IPS DF 4.7 (cell line): ENCODE data around the gene SDC4.
"Not testable (repeated sequence)": the region's sequence is repeated elsewhere in the genome, so short reads cannot be mapped to it uniquely, and the experiment has no call there.

Experiments
- DNase-seq: peaks from one replicate; pipeline ENCODE4 v3.0.0-alpha.2; 2013; ENCODE audit warnings: low spot score; ENCODE audit errors: extremely low read depth

Gene SDC4

GRCh38 chr20:45363611-45364492, 15.6 kb upstream of the SDC4 start:
- no peak for DNase-seq

DNA sequence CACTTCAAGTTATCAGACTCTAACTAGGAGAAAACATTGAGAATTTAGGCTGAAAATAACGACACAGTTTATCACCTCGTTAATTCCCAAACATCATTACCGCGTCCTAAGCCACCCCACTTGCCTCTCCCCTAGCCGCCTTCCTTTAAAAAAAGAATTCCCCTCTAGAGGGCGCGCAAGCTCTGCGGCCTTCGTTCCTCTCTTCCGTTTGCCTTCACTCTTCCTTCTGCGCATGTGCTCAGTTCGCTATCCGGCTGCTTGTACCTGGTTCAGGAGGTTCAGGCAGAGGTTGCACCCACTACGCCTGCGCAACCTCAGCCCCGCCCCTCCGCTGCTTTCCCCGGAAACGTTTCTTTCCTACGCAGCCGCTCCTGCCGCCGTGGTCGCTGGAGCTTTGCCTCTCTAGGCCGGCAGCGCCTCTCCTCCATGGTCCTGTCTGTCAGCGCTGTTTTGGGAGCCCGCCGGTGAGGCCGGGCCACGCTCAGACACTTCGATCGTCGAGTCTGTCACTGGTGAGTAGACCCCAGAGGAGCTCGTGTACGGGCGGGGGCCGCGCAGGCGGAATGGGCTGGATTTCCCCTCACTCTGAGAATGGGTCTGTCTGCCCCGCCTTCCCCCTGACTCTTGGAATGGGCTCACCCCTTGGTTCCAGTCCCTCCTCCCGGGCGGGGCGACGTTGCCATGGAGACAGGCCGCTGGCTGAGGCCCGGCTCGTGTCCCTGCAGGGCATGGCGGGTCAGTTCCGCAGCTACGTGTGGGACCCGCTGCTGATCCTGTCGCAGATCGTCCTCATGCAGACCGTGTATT, 14.8 kb upstream of the SDC4 start, which contains the start of gene SYS1:
Gene SYS1 (plus strand): TSS at position 353 of the 807 bp plus-strand sequence. CDS start 376 bp downstream, at position 729.
- DNase-seq, result peak; percentile 95

DNA sequence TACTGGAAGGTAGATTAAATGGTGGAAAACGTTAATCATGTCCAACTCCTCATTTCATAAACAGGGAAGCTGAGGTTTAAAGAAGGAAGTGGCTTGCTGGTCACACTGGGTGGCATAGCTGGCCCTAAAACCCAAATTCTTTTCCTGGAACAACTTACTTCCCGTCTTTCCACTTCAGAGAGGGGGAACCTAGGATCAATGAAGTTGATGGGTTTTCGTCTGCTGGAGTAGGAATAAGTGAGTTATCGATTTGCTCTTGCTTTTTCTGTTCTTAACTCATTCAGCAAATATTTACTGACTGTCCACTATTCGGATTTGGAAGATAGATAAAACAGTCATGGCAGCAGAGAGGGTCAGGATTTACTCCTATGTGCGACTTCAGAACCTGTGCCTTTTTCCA, 13.6 kb upstream of the SDC4 start:
- no peak for DNase-seq

DNA sequence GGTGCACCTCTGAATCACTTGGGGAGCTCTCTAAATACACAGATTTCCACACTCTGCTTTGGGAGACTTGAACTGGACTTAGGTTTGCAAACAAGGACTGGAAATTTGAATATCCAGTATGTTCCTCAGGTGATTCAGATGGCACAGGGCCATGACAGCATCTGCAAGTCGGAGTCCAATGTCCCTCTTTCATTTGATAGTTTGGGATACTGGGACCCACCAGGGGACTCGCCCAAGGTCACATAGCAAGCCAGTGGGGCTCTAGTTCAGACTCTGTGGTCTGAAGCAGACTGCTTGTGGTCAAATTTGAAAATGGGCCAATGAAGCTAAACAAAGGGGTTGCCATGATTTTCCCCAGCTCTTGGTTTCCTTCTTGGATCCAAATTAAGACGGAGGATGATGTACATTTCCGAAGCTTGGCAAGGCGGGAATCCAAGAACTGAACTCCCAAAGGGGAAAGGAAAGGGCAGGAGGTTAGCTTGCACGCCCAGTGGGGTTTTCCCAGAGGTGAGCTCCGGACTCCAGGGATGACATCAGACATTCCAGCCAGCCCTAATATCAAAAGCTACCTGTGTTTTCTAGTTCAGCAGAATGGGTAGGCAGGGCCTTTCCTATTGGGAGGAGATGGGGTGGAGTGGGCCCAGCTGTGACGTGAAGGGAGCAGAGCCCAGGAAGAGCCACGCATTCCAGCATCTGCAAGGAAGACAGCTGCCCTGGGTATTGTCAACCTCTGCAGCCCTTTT, 11.4 kb upstream of the SDC4 start:
- no peak for DNase-seq

- DNase-seq, result no peak
Measured at GRCh38 chr20:45359069-45359405, 10.8 kb upstream of the SDC4 start.

DNA sequence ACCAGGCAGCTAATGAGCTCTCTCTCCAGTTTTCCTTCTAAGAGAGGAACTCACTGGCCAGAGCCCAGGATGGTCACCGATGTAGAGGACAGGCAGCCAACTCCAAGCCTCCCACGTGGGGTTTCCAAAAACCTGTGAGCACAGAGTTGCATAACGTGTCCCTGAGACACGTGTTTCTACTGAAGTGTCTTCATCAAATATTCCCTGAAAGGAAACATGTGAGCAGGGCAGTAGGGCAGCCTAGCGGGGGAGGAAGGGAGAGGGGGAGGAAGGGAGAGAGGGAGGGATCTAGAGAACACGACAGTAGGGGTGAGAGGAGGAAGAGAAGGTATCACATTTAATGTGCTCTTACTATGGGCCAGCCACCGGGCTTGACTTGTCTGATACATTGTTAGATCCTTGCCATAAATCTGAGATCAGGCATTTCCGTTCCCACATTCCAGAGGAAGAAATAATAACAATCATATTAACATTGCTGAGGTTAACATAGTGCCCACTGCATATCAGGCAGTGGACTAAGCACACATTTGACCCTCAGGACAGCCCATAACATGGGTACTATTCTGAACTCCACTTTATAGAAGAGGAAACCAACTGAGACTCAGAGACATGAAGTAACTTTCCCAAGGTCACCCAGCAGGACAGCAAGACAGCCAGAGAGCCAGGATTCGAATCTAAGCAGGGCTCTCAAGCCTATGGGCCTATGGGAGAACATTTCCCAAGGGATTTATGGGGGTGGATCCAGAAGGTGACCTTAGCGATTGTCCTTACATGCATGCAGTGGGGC, 10.3 kb upstream of the SDC4 start:
- no peak for DNase-seq

DNA sequence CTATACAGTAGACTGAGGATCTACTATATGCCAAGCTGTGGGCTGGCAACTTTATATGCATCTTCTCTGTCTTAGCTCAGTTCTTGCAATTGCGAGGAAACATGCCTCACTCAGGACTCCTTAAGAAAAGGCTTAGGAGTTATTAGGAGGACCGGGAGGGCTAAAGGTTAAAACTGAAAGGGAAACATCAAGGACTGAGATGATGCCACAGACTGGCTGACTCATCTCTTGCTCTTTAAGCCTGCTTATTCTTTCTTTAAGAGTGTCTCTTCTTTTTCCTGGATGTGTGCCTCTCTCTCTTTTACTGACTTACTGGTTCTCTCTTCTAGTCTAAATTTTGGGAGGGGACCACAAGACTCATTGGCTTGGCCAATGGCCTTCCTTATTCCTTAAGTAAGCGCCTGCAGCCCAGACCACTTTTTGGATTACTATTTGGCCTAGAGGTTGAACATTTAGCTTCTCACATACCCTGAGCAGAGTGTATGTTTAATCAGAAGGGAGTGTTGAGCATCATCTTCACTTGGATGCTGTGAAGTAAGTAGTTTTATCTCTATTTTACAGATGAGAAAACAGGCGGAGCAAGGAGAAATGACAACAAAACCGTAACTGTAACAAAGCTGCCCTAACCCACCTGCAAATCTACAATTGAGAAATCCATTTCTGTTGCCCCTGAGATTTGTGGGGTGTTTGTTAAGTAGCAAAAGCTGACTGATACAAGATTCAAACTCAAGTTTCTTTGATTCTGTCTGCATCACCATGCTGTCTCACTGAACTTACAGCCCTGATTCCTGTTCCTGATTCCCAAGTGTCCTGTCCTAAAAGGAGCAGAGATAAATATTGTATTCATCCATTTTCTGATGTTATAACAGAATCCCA, 7.2 kb upstream of the SDC4 start:
- no peak for DNase-seq

DNA sequence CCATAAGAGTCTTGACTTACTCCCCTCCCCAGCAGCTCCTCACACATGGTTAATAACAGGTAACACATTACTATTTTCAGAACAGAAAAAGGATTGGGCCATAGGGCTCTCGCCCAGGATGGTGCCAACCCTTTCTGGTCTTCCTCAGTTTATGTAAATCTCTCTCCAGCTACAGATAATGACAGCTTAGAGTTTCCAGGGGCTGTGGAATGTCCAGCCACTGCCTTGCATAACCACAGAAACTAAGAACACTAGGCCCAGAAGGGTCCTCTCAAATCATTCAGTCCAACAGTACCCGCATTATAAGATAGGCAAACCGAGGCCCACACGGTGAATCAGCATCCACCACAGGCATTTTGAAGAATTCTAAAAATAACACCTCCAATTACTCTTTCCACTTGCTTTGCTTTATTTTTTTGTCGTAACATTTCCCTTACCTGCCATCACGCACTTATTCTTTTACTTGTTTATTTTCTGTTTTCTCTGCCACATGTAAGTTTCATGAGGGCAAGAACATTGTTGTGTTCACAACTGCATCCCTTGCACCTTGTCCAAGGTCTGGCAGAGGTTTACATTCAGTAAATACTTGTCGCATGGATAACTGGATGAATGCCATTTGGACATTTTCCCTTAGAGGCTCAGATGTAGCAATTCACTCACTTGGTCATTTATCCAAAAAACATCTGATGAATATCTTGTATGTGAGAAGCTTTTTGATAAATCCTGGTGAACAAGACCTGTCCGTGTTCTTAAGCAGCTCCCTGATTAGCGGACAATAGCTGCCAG, 6.4 kb upstream of the SDC4 start:
- no peak for DNase-seq

- DNase-seq, result no peak
Measured at GRCh38 chr20:45353746-45354145, 5.5 kb upstream of the SDC4 start.

DNA sequence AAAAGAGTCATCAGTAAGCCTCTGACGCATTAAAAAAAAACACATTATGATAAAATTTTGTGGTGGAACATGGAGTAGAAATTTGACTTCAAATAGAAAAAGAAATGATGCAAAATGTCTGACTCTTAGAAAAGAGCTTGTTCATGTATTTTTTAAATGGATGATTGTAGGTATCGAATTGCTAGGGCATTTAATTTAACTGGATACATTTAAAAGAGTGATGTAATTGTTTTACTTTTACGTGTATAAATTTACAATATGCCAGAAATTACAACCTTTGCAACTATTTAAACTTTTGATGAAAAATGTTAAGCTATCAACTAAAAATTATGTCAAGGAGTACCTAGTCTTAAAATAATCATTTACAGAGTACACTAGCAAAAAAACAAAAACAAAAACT, 4.5 kb upstream of the SDC4 start:
- no peak for DNase-seq

GRCh38 chr20:45350795-45351194, 2.6 kb upstream of the SDC4 start:
- DNase-seq, result not testable (repeated sequence)

DNA sequence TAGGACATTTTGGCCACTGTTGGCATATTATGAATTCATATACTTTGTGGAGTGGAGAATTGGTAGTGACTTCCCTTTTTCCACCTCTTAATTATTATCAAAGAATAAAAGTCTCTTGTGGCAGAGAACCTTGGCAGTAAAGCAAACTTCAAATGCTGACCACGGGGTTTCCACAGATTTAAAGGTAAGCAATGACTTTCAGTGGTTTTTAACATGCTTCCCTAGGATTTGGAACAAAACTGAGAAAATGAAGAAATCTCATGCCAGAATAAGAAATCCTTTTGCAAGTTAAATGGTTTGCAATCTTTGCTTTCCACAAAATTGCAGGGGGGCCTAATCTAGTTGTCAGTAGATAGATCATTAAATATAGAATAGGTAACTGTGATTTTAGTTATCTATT, 2.0 kb upstream of the SDC4 start:
- no peak for DNase-seq

DNA sequence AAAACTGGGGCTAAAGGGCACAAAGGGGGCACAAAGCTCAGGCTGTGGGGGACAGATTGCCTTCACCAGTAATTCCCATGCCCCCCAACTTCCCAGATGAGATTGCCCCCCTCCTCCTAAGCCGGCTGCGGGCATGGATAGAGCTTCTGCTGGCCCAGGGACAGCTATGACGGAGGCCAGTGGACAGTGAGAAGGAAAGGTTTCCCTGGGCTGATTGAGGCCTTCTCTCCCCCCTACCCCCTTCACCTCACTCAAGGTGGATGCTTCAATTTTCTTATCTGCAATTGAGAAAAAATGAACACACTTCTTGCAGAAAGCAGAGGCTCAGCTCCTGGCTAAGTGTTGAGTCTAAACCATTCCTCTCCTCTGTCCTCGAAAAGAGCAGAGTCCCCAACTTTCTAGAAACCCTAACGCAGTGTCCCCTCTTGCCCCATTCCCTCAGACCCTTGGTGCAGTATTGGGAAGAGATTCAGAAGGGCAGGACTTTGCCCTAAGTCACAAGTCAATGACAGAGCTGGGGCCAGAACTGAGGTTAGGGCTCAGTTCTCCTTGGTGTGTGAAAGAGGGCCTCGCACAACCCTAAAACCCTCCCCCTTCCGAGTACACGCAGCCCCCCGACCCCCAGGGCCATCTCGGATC, 808 bp downstream of the SDC4 start:
- no peak for DNase-seq

GRCh38 chr20:45346851-45347250, 1.4 kb downstream of the SDC4 start:
- no peak for DNase-seq

DNA sequence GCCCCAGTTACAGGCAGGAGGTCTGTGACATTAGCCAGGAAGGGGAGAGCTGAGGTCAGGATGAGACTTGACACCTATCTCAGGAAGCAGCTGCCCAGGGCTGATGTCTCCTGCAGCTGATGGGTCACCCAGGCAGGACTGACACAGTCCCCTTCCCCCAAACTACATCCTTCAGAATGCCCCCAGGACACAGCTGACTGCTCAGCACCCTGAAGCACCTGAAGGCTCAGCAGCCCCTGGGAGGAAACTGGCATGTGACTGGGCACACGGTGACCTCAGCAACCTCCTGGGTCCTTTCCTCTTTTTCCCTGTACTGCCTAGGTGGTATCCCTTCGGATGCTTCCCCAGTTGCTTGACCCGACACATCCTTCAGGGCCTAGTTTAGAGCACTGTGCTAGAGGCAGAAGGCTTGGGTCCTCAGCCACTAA, 1.9 kb downstream of the SDC4 start:
- DNase-seq, result no peak

- no peak for DNase-seq
Measured at GRCh38 chr20:45345104-45345936, 2.9 kb downstream of the SDC4 start.

GRCh38 chr20:45344168-45344860, 3.9 kb downstream of the SDC4 start:
- DNase-seq, result no peak
